Ascending aorta (tissue), 2 donors: ENCODE measurements around the gene NAA40. TPM values are rescaled to one million over a fixed set of nuclear protein-coding genes. Genes with fewer than 3 reads are reported as not detected.

Experiments used
- DNase-seq, 2 donors: peaks; one replicate each; pipeline ENCODE4 v3.0.0-alpha.2; 2019; ENCODE audit warnings: low spot score in 2 of 2
- H3K27ac ChIP-seq, 2 donors: fragments of 200-600 bp; sonication (generic); one replicate each; pipeline ENCODE4 v1.5.1; 2016 to 2017; ENCODE audit warnings: mild to moderate bottlenecking in 1 of 2
- H3K27me3 ChIP-seq: fragments of 200-600 bp; sonication (generic); one replicate; pipeline ENCODE4 v1.5.1; 2017
- H3K36me3 ChIP-seq, 2 donors: fragments of 200-600 bp; sonication (generic); one replicate each; pipeline ENCODE4 v1.5.1; 2016
- H3K4me1 ChIP-seq, 2 donors: fragments of 200-600 bp; sonication (generic); one replicate each; pipeline ENCODE4 v1.5.1; 2016 to 2017; ENCODE audit warnings: mild to moderate bottlenecking in 1 of 2
- H3K4me3 ChIP-seq, 2 donors: fragments of 200-600 bp; sonication (generic); one replicate each; pipeline ENCODE4 v1.5.1; 2016 to 2017; ENCODE audit warnings: mild to moderate bottlenecking in 1 of 2
- H3K9me3 ChIP-seq, 2 donors: fragments of 200-600 bp; sonication (generic); one replicate each; pipeline ENCODE4 v1.5.1; 2016
- CTCF ChIP-seq, 3 experiments: fragments of 200-600 bp in 2 of 3; fragments of 450-650 bp in 1 of 3; sonication (generic) in 2 of 3; IDR thresholded peaks; one replicate each; pipeline ENCODE4 v1.5.1; 2016 to 2019; ENCODE audit warnings: antibody characterized with exemption in 3 of 3, mild to moderate bottlenecking in 1 of 3, moderate library complexity in 1 of 3
- intact Hi-C: fragments of 100-400 bp; cut with DNase I; formaldehyde crosslinking; loops from one replicate; pipeline ENCODE4 v1.15.1; 2023
- total RNA-seq: library from RNA; depleted of rRNA; stranded (reverse); fragments of >200 nt; gene quantifications from one replicate; pipeline ENCODE4 v1.1.0, GENCODE V29; 2016

Gene NAA40
- total RNA-seq, 1 donor from 2014 or later: 3.1 TPM

GRCh38 chr11:63931045-63931444, 7.8 kb upstream of the NAA40 start:
- Histone ChIP-seq H3K27me3 (no peaks in the 10 kb centered on the region), H3K36me3 (no peaks in the 10 kb centered on the region), H3K27ac (no peak overlapping the region), H3K4me1 (no peaks in the 10 kb centered on the region), H3K9me3 (no peaks in the 10 kb centered on the region), H3K4me3 (no peak overlapping the region)
- intact Hi-C loops: no loop called here
- no peak for TF ChIP-seq CTCF (IDR thresholded peaks at IDR 0.05)
- DNase-seq: no peak

- Histone ChIP-seq H3K27ac (no peak overlapping the region), H3K4me1 (no peaks in the 10 kb centered on the region), H3K27me3 (no peaks in the 10 kb centered on the region), H3K9me3 (no peaks in the 10 kb centered on the region), H3K36me3 (no peaks in the 10 kb centered on the region), H3K4me3 (no peak overlapping the region)
- no peak for TF ChIP-seq CTCF (IDR thresholded peaks at IDR 0.05)
- intact Hi-C loops: no loop called here
- DNase-seq: no peak
Observed at GRCh38 chr11:63931876-63932275, 6.9 kb upstream of the NAA40 start.

GRCh38 chr11:63933459-63933858, 5.3 kb upstream of the NAA40 start:
- Histone ChIP-seq H3K27me3 (no peaks in the 10 kb centered on the region), H3K4me3 (no peak overlapping the region), H3K9me3 (no peaks in the 10 kb centered on the region), H3K4me1 (no peaks in the 10 kb centered on the region), H3K36me3 (no peaks in the 10 kb centered on the region), H3K27ac (peak overlapping the region in 1 of 2 donors; percentile 30)
- DNase-seq: no peak
- TF ChIP-seq CTCF (IDR thresholded peaks at IDR 0.05): no peak
- intact Hi-C loops: no loop called here

GRCh38 chr11:63937713-63938478, 906 bp upstream of the NAA40 start:
- no peak for DNase-seq
- H3K36me3 ChIP-seq: no peaks in the 10 kb centered on the region
- H3K4me3 ChIP-seq: peak overlapping the region; percentile 68 to 83
- H3K9me3 ChIP-seq: no peaks in the 10 kb centered on the region
- TF ChIP-seq CTCF (IDR thresholded peaks at IDR 0.05): no peak
- H3K27me3 ChIP-seq: no peaks in the 10 kb centered on the region
- peaks cover 4 to 7% of the 10 kb centered on the region in 2 donors for H3K4me1 ChIP-seq
- intact Hi-C loops: loop anchor here (1.0 to 2.0 kb wide), 5 partner anchors 20 to 169 kb away; partner anchors contain the start of genes COX8A, MARK2 and ZFTA
- H3K27ac ChIP-seq: peak overlapping the region; percentile 24 to 49

GRCh38 chr11:63939397-63939891, 642 bp downstream of the NAA40 start:
- no peaks in the 10 kb centered on the region for H3K27me3 ChIP-seq
- peaks cover 4 to 7% of the 10 kb centered on the region in 2 donors for H3K4me1 ChIP-seq
- peak overlapping the region; percentile 68 to 83 for H3K4me3 ChIP-seq
- no peak for DNase-seq
- peak in 1 of 3 experiments; percentile 13 for TF ChIP-seq CTCF (IDR thresholded peaks at IDR 0.05)
- peak overlapping the region in 1 of 2 donors; percentile 49 for H3K27ac ChIP-seq
- no peaks in the 10 kb centered on the region for H3K36me3 ChIP-seq
- intact Hi-C loops: loop anchor here (2.0 kb wide), 4 partner anchors 35 to 171 kb away; partner anchors contain the start of genes COX8A, MARK2 and ZFTA
- H3K9me3 ChIP-seq: no peaks in the 10 kb centered on the region
